GM19372 (cell line): ENCODE measurements around the gene KCNK5.

Experiments
- ATAC-seq: cut with Tn5 transposase; IDR thresholded peaks from one replicate; pipeline ENCODE4 v1.9.1; 2021; ENCODE audit warnings: mild to moderate bottlenecking, low read depth, moderate library complexity; ENCODE audit not compliant: unreplicated experiment

The KCNK5 gene, protein sequence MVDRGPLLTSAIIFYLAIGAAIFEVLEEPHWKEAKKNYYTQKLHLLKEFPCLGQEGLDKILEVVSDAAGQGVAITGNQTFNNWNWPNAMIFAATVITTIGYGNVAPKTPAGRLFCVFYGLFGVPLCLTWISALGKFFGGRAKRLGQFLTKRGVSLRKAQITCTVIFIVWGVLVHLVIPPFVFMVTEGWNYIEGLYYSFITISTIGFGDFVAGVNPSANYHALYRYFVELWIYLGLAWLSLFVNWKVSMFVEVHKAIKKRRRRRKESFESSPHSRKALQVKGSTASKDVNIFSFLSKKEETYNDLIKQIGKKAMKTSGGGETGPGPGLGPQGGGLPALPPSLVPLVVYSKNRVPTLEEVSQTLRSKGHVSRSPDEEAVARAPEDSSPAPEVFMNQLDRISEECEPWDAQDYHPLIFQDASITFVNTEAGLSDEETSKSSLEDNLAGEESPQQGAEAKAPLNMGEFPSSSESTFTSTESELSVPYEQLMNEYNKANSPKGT

GRCh38 chr6:39228992-39229767, at the start of gene KCNK5:
KCNK5 (minus strand) TSS chr6:39229475; CDS start chr6:39229111, 364 bp downstream.
- peak; percentile 56 for ATAC-seq

DNA sequence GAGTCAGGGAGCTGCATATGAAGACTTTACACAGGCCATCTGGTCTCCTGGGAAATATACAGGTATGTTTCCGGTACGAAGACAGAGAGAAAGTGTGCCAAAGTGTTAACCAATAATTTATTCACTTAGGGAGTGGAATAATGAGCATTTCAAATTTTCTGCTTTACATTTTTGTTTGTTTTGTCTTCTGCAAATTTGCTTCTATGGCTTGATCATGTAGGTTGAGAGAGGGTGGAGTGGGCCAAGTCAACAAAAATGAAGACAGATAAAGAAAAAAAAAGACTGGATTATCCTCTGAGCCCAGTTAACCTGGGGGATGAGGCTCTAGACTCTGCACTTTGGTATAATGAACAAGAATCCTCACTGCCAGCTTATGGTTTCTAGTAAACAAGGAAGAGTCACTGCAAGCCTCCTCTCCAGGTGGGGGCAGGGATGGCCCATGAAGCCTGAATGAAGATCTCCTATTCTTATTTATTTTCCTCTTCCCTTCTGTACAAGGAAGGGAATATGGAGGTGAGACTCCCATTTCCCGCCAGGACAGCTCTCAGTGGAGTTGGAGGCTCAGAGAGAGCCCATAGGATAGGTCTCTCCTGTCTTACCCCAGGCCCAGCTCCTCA, 47.2 kb upstream of the KCNK5 start:
- no peak for ATAC-seq

- no peak for ATAC-seq
Measured at GRCh38 chr6:39274903-39275302, 45.6 kb upstream of the KCNK5 start.

DNA sequence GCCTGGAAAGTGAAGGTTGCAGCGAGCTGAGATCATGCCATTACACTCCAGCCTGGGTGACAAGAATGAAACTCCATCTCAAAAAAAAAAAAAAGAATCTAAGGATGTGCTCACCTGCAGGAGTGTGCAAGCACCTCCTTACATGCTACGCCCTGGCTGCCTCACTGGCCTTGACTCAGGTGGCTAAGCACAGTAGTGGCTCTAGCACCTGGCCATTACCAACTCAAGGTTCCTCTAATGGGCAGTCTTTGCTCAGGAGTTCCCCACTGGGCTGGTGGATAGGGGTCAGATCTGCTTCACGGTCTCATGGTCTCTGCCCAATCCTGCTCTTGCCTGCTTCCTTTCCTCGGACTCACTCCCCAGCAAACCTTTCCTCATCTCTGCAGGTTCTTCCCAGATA, 45.2 kb upstream of the KCNK5 start:
- no peak for ATAC-seq

DNA sequence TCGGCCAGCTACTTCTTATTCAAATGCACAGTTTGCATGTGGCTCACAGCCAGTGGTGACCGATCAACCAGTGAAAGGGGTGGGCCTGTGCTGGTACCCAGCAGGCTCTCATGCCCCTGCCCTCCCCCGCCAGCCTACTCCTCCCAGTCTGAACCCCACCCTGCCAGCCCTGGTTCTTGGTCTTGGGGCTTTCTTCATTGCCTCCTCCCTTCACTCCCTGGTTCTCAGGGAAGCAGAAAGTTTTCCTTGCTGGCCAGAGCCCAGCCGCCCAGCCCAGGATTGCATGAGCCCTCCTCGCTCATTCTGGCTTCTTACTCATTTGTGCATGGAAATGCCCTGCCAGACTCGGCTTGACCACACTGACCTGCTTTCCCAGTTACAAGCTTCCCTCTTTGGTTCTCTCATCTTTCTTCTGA, 44.1 kb upstream of the KCNK5 start:
- no peak for ATAC-seq

DNA sequence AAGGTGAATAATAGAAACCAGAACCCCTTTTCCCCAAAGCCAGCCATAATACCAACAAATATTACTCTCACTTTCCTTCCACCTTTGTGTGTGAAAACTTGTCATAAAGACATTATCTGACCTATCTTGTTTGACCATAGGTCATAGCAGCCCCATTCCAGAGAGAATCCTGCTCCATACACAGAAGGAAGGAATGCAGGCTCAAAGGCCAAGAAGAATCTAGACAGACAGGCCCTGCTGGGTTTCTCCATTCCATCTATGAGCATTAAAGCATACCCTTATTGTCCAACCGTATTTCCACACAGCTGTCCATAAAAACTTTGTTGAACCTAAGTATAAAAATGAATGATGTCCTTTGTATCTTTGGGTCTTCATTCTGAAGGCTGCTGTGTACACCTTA, 40.7 kb upstream of the KCNK5 start:
- no peak for ATAC-seq

DNA sequence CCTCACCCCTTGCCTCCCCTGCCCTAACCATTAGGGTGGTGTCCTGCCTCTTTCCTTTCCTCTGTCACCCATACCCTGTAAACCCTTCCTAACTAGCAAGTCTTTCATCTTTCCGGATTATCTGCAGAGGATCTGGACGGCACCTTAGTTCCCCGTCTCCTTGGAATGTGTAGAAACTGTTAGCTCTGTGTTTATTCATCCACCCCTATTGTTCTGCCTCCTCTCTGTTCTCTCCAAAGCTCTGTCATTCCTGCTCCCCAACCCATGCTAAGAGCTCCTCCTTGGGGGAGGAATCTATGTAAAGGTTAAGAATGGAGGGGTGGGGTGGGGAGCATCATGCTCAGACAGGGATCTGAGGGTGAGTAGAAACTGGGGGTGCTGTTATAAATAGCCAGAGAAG, 39.4 kb upstream of the KCNK5 start:
- no peak for ATAC-seq

DNA sequence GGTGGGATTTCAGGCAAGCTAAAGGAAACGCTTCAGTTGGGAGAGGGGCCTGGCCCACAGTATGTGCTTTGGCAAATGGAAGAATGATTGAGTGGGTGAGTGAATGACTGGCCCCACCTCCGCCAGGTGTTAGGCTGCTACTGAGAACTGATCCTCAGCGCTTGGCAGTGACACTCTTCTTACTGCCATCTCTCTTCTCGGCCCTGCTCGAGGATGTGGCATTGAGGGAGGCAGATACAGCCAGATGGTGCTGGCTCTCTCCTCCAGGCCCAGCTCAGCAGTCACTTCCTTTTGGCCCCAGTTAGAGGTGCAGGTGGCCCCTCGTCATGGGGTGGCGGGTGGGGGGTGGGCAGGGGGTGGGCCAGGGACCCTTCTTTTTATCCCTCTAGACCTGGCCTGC, 38.9 kb upstream of the KCNK5 start:
- ATAC-seq, result no peak

- ATAC-seq, result no peak
Measured at GRCh38 chr6:39266782-39267355, 37.6 kb upstream of the KCNK5 start.

GRCh38 chr6:39266375-39266774, 37.1 kb upstream of the KCNK5 start:
- no peak for ATAC-seq

DNA sequence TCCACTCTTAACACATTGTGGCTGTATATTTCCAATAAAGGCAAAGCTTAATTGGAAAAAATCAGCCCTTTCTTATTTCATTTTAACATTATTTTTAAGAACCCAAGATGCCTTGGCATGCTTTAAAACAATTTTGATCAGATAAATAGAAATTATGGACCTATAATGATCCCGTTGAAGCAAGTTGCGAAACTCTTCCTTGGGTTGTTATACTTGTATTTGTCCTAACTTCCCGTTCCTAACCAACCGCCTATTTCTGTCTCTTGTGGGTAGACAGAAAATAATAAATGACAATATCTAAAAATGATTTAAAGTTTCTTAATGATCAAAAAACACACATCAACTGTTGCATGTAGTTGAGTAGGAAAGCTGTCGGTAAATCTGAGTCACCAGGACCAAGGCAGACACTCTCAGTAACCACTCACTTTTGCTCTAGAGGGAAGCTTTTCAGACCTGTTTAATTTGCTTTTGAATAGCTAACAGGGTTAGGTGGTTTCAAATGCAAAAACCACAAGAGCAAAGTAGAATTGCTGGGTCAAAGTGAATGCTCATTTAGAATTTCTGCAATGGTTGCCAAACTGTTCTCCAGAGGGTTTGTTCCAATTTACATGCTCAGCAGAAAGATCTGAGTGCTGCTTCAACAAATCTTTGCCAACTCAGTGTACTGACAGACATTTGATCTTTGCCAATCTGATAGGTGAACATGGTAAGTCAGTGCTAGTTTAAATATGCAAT, 34.2 kb upstream of the KCNK5 start:
- ATAC-seq, result no peak

DNA sequence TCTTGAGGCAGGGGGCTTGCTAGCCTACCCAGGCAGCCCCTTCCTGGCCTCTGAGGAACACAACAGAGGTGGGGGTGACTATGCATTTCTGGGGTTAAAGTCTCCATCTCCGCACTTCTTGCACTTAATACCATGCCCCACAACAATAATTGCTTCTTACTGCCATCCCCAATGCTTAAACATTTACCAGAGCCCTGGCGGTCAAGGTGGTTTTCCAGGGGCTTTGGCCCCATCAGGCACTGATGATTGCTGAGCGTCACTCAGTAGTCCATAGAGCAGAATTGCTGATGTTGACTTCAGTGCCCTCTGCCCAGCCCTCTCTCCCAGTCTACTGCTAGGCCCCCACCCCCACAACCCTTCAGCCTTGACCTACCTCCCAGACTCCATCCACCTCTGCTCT, 32.5 kb upstream of the KCNK5 start:
- no peak for ATAC-seq

DNA sequence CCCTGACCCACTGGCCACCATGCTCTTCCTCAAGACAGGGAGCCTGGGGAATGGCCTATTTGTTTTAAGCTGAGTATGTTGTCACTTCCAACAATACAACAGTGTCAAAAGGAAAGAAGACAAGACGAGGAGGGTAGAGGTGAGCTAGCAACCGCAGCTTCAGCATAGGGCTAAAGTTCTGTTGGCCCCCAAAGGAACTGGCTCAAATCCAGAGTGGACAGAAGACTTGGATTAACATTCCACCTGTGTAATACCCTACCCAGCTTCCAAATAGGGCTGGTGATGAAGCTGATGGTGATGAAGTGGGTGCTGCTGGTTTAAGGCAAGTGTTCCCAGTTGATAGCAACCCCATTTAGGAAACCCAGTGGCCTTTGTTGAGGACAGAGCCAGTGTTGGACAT, 31.7 kb upstream of the KCNK5 start:
- ATAC-seq, result no peak

- no peak for ATAC-seq
Measured at GRCh38 chr6:39260456-39260855, 31.2 kb upstream of the KCNK5 start.

DNA sequence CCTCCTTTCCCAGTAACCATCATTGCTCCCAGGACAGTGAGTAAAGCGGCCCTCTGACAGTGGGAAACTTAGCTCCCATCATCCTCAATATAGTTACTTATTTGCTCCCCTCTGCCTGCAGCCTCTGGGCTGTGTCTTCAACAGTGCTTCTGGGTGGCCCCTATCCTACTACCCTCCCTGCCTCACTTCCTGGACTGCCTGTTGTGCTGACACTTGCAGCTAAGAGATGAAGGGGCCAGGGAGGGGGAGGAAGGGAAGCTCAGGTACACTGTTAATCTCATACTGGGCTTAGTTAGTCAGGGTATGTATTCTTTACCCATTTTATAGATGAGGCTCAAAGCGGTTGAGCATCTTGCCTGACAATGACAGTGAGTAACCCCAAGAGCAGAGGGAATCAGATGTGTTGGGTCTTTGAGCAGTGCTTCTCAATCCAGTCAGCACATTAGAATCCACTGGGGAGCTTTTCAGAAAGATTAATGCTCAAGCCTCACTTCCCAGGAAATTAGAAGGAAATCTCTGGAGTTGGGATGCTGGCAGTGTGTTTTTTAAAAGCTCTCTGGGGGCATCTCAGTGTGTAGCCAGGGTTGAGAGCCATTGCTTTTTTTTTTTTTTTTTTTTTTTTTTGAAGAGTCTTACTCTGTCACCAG, 27.1 kb upstream of the KCNK5 start:
- no peak for ATAC-seq

DNA sequence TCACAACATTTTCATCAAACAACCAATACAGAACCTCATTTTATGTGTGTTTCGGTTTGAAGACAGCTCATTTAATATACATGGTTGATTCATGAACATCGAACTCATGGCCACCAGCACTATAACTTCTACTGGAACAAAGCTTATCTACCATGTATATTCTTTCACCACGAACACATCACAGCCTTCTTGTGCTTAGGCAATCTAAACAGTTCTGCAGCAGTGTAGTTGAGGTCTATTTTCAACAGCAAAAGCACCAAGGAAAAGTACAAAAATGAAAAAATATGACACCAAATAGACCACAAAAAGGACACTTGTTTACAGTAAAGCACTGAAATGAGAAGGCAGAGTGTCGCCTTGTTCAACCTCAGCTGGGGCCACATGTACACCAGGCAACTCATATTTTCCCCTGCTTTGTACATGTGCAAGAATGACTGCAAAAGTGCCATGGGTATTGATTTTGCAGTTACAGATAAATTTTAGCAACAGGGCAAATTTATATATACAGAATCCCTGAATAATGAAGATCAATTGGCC, 25.8 kb upstream of the KCNK5 start:
- ATAC-seq, result no peak

- ATAC-seq, result no peak
Measured at GRCh38 chr6:39251406-39251805, 22.1 kb upstream of the KCNK5 start.

GRCh38 chr6:39250507-39250906, 21.2 kb upstream of the KCNK5 start:
- no peak for ATAC-seq

GRCh38 chr6:39249278-39249677, 20.0 kb upstream of the KCNK5 start:
- no peak for ATAC-seq
